DOHH2 (cell line): ENCODE results near the gene IMMP2L.

Experiments used
- H3F3A ChIP-seq: fragments of 200-600 bp; sonication (generic), shearing (Covaris generic); 2 replicates; pipeline ENCODE4 v1.6.0; 2016; ENCODE audit warnings: antibody characterized with exemption, mild to moderate bottlenecking; ENCODE audit not compliant: control insufficient read depth, insufficient read depth
- H3K27ac ChIP-seq: fragments of 200-600 bp; sonication (generic); 2 replicates; pipeline ENCODE4 v1.5.1; 2014; ENCODE audit warnings: low read depth, mild to moderate bottlenecking, low read length, moderate library complexity
- H3K27me3 ChIP-seq: fragments of 200-600 bp; sonication (generic); 2 replicates; pipeline ENCODE4 v1.6.1; 2014; ENCODE audit warnings: mild to moderate bottlenecking, low read length, mixed read lengths; ENCODE audit not compliant: control insufficient read depth
- H3K36me3 ChIP-seq: fragments of 200-600 bp; sonication (generic); 2 replicates; pipeline ENCODE4 v1.6.1; 2014; ENCODE audit warnings: mild to moderate bottlenecking, low read length, moderate library complexity, mixed read lengths; ENCODE audit not compliant: control insufficient read depth
- H3K4me1 ChIP-seq: fragments of 200-600 bp; sonication (generic); 2 replicates; pipeline ENCODE4 v1.6.1; 2014; ENCODE audit warnings: mild to moderate bottlenecking, low read length, mixed read lengths; ENCODE audit not compliant: control insufficient read depth
- H3K4me2 ChIP-seq: fragments of 200-600 bp; sonication (generic); 2 replicates; pipeline ENCODE4 v1.6.0; 2014; ENCODE audit warnings: mild to moderate bottlenecking, low read length, moderate library complexity
- H3K4me3 ChIP-seq: fragments of 200-600 bp; sonication (generic); 2 replicates; pipeline ENCODE4 v1.5.1; 2014; ENCODE audit warnings: mild to moderate bottlenecking, low read length, mixed read lengths
- H3K79me2 ChIP-seq: fragments of 200-600 bp; sonication (generic); 2 replicates; pipeline ENCODE4 v1.6.1; 2014; ENCODE audit warnings: mild to moderate bottlenecking, low read length, mixed read lengths; ENCODE audit not compliant: control insufficient read depth
- H3K9me2 ChIP-seq: fragments of 200-600 bp; sonication (generic); replicated peaks from 2 replicates; pipeline ENCODE4 v1.6.1; 2014; ENCODE audit warnings: mild to moderate bottlenecking, low read length, mixed read lengths; ENCODE audit not compliant: control insufficient read depth
- H3K9me3 ChIP-seq: fragments of 200-600 bp; sonication (generic); 2 replicates; pipeline ENCODE4 v1.6.1; 2014; ENCODE audit warnings: antibody characterized with exemption, low read length, mixed read lengths; ENCODE audit not compliant: control insufficient read depth, insufficient read depth
- H4K20me1 ChIP-seq: fragments of 200-600 bp; sonication (generic); 2 replicates; pipeline ENCODE4 v1.6.0; 2014; ENCODE audit warnings: low read depth, mild to moderate bottlenecking, antibody characterized with exemption, low read length, moderate library complexity; ENCODE audit not compliant: control insufficient read depth, insufficient read depth
- EZH2phosphoT487 ChIP-seq: fragments of 200-600 bp; sonication (generic); IDR thresholded peaks from 2 replicates; pipeline ENCODE4 v1.6.1; 2017; ENCODE audit warnings: borderline replicate concordance, mild to moderate bottlenecking, antibody characterized with exemption, low read length, moderate library complexity, mixed read lengths
- TF ChIP-seq, protein P1 (sequence below): fragments of 200-600 bp; sonication (generic); IDR thresholded peaks from one replicate; pipeline ENCODE4 v1.5.1; 2014; ENCODE audit warnings: antibody characterized with exemption, mild to moderate bottlenecking, low read depth, low read length; ENCODE audit not compliant: poor library complexity, severe bottlenecking

Gene IMMP2L

GRCh38 chr7:111238886-111239285 lies 323.4 kb downstream of the IMMP2L start:
- Histone ChIP-seq H3F3A (0 out of 2 replicates have a peak, but pooled peaks cover 3% of the 10 kb centered on the region), H3K9me3 (no peaks in the 10 kb centered on the region), H3K36me3 (no peaks in the 10 kb centered on the region), H4K20me1 (no peaks in the 10 kb centered on the region), H3K4me2 (no peak overlapping the region), H3K27me3 (no peaks in the 10 kb centered on the region), H3K4me3 (no peak overlapping the region), H3K9me2 (no peaks in the 10 kb centered on the region), H3K27ac (no peak overlapping the region), H3K4me1 (peaks cover 4% of the 10 kb centered on the region; the same call in 1 of the 2 replicates), H3K79me2 (no peaks in the 10 kb centered on the region)
- TF ChIP-seq, protein P1, sequence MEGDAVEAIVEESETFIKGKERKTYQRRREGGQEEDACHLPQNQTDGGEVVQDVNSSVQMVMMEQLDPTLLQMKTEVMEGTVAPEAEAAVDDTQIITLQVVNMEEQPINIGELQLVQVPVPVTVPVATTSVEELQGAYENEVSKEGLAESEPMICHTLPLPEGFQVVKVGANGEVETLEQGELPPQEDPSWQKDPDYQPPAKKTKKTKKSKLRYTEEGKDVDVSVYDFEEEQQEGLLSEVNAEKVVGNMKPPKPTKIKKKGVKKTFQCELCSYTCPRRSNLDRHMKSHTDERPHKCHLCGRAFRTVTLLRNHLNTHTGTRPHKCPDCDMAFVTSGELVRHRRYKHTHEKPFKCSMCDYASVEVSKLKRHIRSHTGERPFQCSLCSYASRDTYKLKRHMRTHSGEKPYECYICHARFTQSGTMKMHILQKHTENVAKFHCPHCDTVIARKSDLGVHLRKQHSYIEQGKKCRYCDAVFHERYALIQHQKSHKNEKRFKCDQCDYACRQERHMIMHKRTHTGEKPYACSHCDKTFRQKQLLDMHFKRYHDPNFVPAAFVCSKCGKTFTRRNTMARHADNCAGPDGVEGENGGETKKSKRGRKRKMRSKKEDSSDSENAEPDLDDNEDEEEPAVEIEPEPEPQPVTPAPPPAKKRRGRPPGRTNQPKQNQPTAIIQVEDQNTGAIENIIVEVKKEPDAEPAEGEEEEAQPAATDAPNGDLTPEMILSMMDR = no peak
- no peak for TF ChIP-seq EZH2phosphoT487

GRCh38 chr7:111235709-111236108 lies 326.6 kb downstream of the IMMP2L start:
- Histone ChIP-seq H3K4me3 (no peak overlapping the region), H3K4me1 (peaks cover 4% of the 10 kb centered on the region; the same call in 1 of the 2 replicates), H3K9me3 (no peaks in the 10 kb centered on the region), H3K27ac (no peak overlapping the region), H3F3A (no peaks in the 10 kb centered on the region), H4K20me1 (no peaks in the 10 kb centered on the region), H3K79me2 (no peaks in the 10 kb centered on the region), H3K4me2 (no peak overlapping the region), H3K27me3 (no peaks in the 10 kb centered on the region), H3K9me2 (no peaks in the 10 kb centered on the region), H3K36me3 (no peaks in the 10 kb centered on the region)
- TF ChIP-seq, protein P1 = no peak
- TF ChIP-seq EZH2phosphoT487 = no peak

DNA sequence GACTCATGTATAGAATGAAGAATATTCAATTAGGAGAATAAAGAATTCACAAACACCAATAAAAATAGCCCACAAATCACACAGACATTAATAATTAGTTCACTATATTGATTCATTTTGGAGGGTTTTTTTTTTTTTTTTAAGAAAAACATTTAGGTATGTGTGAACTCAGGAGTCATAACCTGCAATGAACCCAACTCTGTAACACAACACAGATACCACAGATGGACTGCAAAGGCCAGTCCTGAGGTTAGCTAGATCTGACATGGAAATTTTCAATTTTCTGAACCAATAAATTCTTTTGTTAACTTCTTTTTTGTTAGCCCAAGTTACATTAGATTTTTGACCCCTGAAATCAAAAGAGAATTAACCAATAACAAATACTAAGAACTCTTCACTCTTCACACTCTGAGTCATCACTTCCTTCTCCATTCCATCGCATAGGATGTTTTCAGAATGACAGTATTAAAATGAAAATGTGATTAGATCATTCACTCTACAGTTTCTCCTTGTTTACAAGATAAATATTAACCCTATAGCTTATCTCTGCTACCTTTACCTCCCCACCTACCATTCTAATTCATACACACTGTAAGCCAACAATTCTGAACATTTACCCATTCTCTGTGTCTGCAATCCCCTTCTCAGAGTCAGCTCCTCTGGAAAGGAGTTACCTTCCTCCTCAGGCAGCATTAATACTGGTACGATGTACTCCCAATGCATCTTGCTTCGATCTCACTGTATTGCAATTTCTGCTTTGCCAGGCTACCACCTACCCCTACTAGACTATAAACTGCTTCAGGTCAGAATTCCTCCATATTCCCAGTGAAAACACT lies 329.8 kb downstream of the IMMP2L start:
- no peak overlapping the region for H3K4me2 ChIP-seq
- TF ChIP-seq EZH2phosphoT487 = no peak
- TF ChIP-seq, protein P1 = no peak
- no peaks in the 10 kb centered on the region for H3K36me3 ChIP-seq
- H3F3A ChIP-seq = no peaks in the 10 kb centered on the region
- no peaks in the 10 kb centered on the region for H3K9me2 ChIP-seq
- no peaks in the 10 kb centered on the region for H3K79me2 ChIP-seq
- H3K4me3 ChIP-seq = no peak overlapping the region
- H4K20me1 ChIP-seq = no peaks in the 10 kb centered on the region
- H3K9me3 ChIP-seq = no peaks in the 10 kb centered on the region
- H3K4me1 ChIP-seq = no peaks in the 10 kb centered on the region
- no peak overlapping the region for H3K27ac ChIP-seq
- no peaks in the 10 kb centered on the region for H3K27me3 ChIP-seq
